H9 (cell line): ENCODE measurements around the gene ATP6V0B. TPM values are rescaled to one million over a fixed set of nuclear protein-coding genes. Genes with fewer than 3 reads are reported as not detected.

Experiments used
- DNase-seq: peaks from one replicate; pipeline ENCODE4 v3.0.0-alpha.2; 2017
- H2AFZ ChIP-seq: one replicate; pipeline ENCODE4 v1.6.1; 2013; ENCODE audit warnings: mild to moderate bottlenecking, low read length, control low read depth, moderate library complexity
- H2AK5ac ChIP-seq: 2 replicates; pipeline ENCODE4 v1.6.1; 2013; ENCODE audit warnings: low read length, control low read depth, mixed read lengths; ENCODE audit not compliant: insufficient read length
- H2BK120ac ChIP-seq: one replicate; pipeline ENCODE4 v1.6.1; 2013; ENCODE audit warnings: low read depth, mild to moderate bottlenecking, low read length, control low read depth, inconsistent platforms; ENCODE audit not compliant: poor library complexity, severe bottlenecking
- H2BK12ac ChIP-seq: 2 replicates; pipeline ENCODE4 v1.6.1; 2013; ENCODE audit warnings: low read length, control low read depth, mixed read lengths, low read depth; ENCODE audit not compliant: insufficient read length
- H2BK15ac ChIP-seq: 2 replicates; pipeline ENCODE4 v1.6.1; 2013; ENCODE audit warnings: low read depth, low read length, control low read depth
- H2BK20ac ChIP-seq: one replicate; pipeline ENCODE4 v1.6.1; 2013; ENCODE audit warnings: low read depth, mild to moderate bottlenecking, low read length, control low read depth, inconsistent platforms; ENCODE audit not compliant: poor library complexity, severe bottlenecking
- H2BK5ac ChIP-seq: 2 replicates; pipeline ENCODE4 v1.6.1; 2013; ENCODE audit warnings: low read length, control low read depth, mixed read lengths; ENCODE audit not compliant: insufficient read length
- H3K14ac ChIP-seq: 2 replicates; pipeline ENCODE4 v1.6.1; 2013; ENCODE audit warnings: low read length, control low read depth; ENCODE audit not compliant: insufficient read depth
- H3K18ac ChIP-seq: 2 replicates; pipeline ENCODE4 v1.6.1; 2013; ENCODE audit warnings: low read depth, mild to moderate bottlenecking, mixed read lengths, low read length, control low read depth; ENCODE audit not compliant: insufficient read length
- H3K23ac ChIP-seq: 2 replicates; pipeline ENCODE4 v1.6.1; 2013; ENCODE audit warnings: low read length, control low read depth, mixed read lengths, low read depth; ENCODE audit not compliant: insufficient read length
- H3K23me2 ChIP-seq: 2 replicates; pipeline ENCODE4 v1.6.1; 2013; ENCODE audit warnings: low read depth, mild to moderate bottlenecking, mixed read lengths, low read length, control low read depth; ENCODE audit not compliant: insufficient read length, poor library complexity, severe bottlenecking
- H3K27ac ChIP-seq: 2 replicates; pipeline ENCODE4 v1.5.1; 2013; ENCODE audit warnings: low read length, control low read depth, mixed read lengths, low read depth; ENCODE audit not compliant: insufficient read length
- H3K27me3 ChIP-seq: 2 replicates; pipeline ENCODE4 v1.6.1; 2013; ENCODE audit warnings: low read length, control low read depth, inconsistent platforms; ENCODE audit not compliant: insufficient read depth
- H3K4ac ChIP-seq: 2 replicates; pipeline ENCODE4 v1.6.1; 2013; ENCODE audit warnings: low read depth, mild to moderate bottlenecking, control low read depth, inconsistent platforms, low read length, moderate library complexity
- H3K4me1 ChIP-seq: 2 replicates; pipeline ENCODE4 v1.6.1; 2013; ENCODE audit warnings: low read length, control low read depth, inconsistent platforms; ENCODE audit not compliant: insufficient read depth
- H3K4me2 ChIP-seq: 2 replicates; pipeline ENCODE4 v1.6.1; 2013; ENCODE audit warnings: low read length, control low read depth, mixed read lengths; ENCODE audit not compliant: insufficient read length, insufficient read depth
- H3K56ac ChIP-seq: 2 replicates; pipeline ENCODE4 v1.6.1; 2013; ENCODE audit warnings: low read depth, mild to moderate bottlenecking, mixed read lengths, low read length, control low read depth; ENCODE audit not compliant: insufficient read length
- H3K79me1 ChIP-seq: 2 replicates; pipeline ENCODE4 v1.6.1; 2013; ENCODE audit warnings: low read depth, mild to moderate bottlenecking, moderate library complexity, low read length, control low read depth, inconsistent platforms; ENCODE audit not compliant: insufficient read depth, poor library complexity, severe bottlenecking
- H3K79me2 ChIP-seq: 2 replicates; pipeline ENCODE4 v1.6.1; 2013; ENCODE audit warnings: low read length, control low read depth, inconsistent platforms; ENCODE audit not compliant: insufficient read depth
- H3K9ac ChIP-seq: 2 replicates; pipeline ENCODE4 v1.6.1; 2013; ENCODE audit warnings: low read length, control low read depth, mixed read lengths; ENCODE audit not compliant: insufficient read length; ENCODE audit errors: extremely low read depth
- H3K9me3 ChIP-seq: one replicate; pipeline ENCODE4 v1.6.1; 2013; ENCODE audit warnings: low read depth, low read length, inconsistent platforms; ENCODE audit not compliant: control insufficient read depth
- H3T11ph ChIP-seq: one replicate; pipeline ENCODE4 v1.6.1; 2013; ENCODE audit warnings: mild to moderate bottlenecking, low read length, control low read depth, inconsistent platforms
- H4K20me1 ChIP-seq: one replicate; pipeline ENCODE4 v1.6.1; 2013; ENCODE audit not compliant: control insufficient read depth, insufficient read length, insufficient read depth
- H4K5ac ChIP-seq: 2 replicates; pipeline ENCODE4 v1.6.1; 2013; ENCODE audit warnings: low read depth, mild to moderate bottlenecking, mixed read lengths, low read length, control low read depth; ENCODE audit not compliant: insufficient read length
- H4K8ac ChIP-seq: replicated peaks from 2 replicates; pipeline ENCODE4 v1.6.1; 2013; ENCODE audit warnings: low read length, control low read depth, mixed read lengths, low read depth; ENCODE audit not compliant: insufficient read length
- H4K91ac ChIP-seq: 2 replicates; pipeline ENCODE4 v1.6.1; 2013; ENCODE audit warnings: low read depth, mild to moderate bottlenecking, moderate library complexity, mixed read lengths, low read length, control low read depth; ENCODE audit not compliant: insufficient read length
- H3K27ac Mint-ChIP-seq, 3 experiments: 2 replicates in 2 of 3; 3 replicates in 1 of 3; pipeline ENCODE4 v1.8.0; 2020 to 2021; ENCODE audit warnings: mixed read lengths in 3 of 3, mild to moderate bottlenecking in 1 of 3, moderate library complexity in 1 of 3
- H3K27me3 Mint-ChIP-seq: 2 replicates; pipeline ENCODE4 v1.8.0; 2021; ENCODE audit warnings: low read depth, mild to moderate bottlenecking, moderate library complexity, mixed read lengths
- H3K36me3 Mint-ChIP-seq, 3 experiments: 2 replicates in 2 of 3; 3 replicates in 1 of 3; pipeline ENCODE4 v1.8.0; 2020 to 2021; ENCODE audit warnings: low read depth in 3 of 3, mixed read lengths in 3 of 3; ENCODE audit not compliant: insufficient read depth in 1 of 3
- H3K4me1 Mint-ChIP-seq, 2 experiments: 2 replicates each; pipeline ENCODE4 v1.8.0; 2020; ENCODE audit warnings: mixed read lengths in 2 of 2
- H3K4me3 Mint-ChIP-seq, 2 experiments: 2 replicates in 1 of 2; 3 replicates in 1 of 2; pipeline ENCODE4 v1.8.0; 2020 to 2021; ENCODE audit warnings: mild to moderate bottlenecking in 2 of 2, mixed read lengths in 2 of 2, moderate library complexity in 1 of 2
- H3K9me3 Mint-ChIP-seq, 2 experiments: 2 replicates in 1 of 2; 3 replicates in 1 of 2; pipeline ENCODE4 v1.8.0; 2020; ENCODE audit warnings: mild to moderate bottlenecking in 2 of 2, mixed read lengths in 2 of 2, moderate library complexity in 1 of 2
- CTCF ChIP-seq: fragments of 200-600 bp; sonication (generic); conservative IDR thresholded peaks from 3 replicates; pipeline ENCODE4 v1.8.0; 2021; ENCODE audit warnings: antibody characterized with exemption, mild to moderate bottlenecking
- WGBS: extraction: QIAGEN DNeasy Blood & Tissue Kit; methylation state at CpG from one replicate; pipeline ENCODE4 v1.1.7; 2013; ENCODE audit warnings: missing lambda C conversion rate, low lambda C conversion rate, mixed read lengths; ENCODE audit not compliant: insufficient read length; ENCODE audit errors: extremely low coverage; 5-methylcytosine and 5-hydroxymethylcytosine counted together
- total RNA-seq: library from RNA; stranded (reverse); gene quantifications from 2 replicates; pipeline ENCODE4 v1.2.1, GENCODE V29; 2021

ATP6V0B gene
- total RNA-seq, 1 experiment from 2014 or later = 131 TPM

GRCh38 chr1:43981135-43981491 lies 6.4 kb downstream of the ATP6V0B start:
- no peaks in the 10 kb centered on the region for H3K79me1 ChIP-seq
- H3K9ac ChIP-seq = no peak overlapping the region

More at GRCh38 chr1:43981135-43981491, 6.4 kb downstream of the ATP6V0B start:
- Histone ChIP-seq H3K56ac (no peak overlapping the region), H4K91ac (no peak overlapping the region), H3K23ac (no peak overlapping the region), H4K8ac (no peak overlapping the region), H3K27me3 (no peaks in the 10 kb centered on the region), H4K5ac (no peak overlapping the region), H3K18ac (no peak overlapping the region), H3K4me2 (no peak overlapping the region), H2AK5ac (no peak overlapping the region), H2BK12ac (no peak overlapping the region), H3K79me2 (peaks cover 2% of the 10 kb centered on the region; the same call in 1 of the 2 replicates), H3K4me1 (peaks cover 3% of the 10 kb centered on the region; the same call in 1 of the 2 replicates), H2BK15ac (no peak overlapping the region), H3K14ac (no peak overlapping the region), H3K9me3 (no peaks in the 10 kb centered on the region), H2BK120ac (no peak overlapping the region), H3T11ph (no peak overlapping the region), H2BK20ac (no peak overlapping the region), H3K23me2 (peaks cover 10% of the 10 kb centered on the region), H2AFZ (no peak overlapping the region), H4K20me1 (no peaks in the 10 kb centered on the region), H3K27ac (no peak overlapping the region), H2BK5ac (no peak overlapping the region), H3K4ac (no peak overlapping the region)
- Mint-ChIP-seq H3K4me3 (peak overlapping the region in 1 of 2 experiments; percentile 89; a peak in 1 of 5 replicates), H3K4me1 (peaks cover 20 to 27% of the 10 kb centered on the region in 2 experiments), H3K27me3 (no peaks in the 10 kb centered on the region), H3K27ac (no peak overlapping the region), H3K36me3 (peaks cover 31 to 63% (median 62%) of the 10 kb centered on the region in 3 experiments; a peak in 6 of 7 replicates), H3K9me3 (no peaks in the 10 kb centered on the region; a peak in 1 of 5 replicates)
- no CpG with 5 or more reads among the region's 20 CpGs for WGBS
- DNase-seq = no peak
- no peak for TF ChIP-seq CTCF
